HepG2 (cell line): ENCODE data around the gene CTU2. TPM values are rescaled to one million over a fixed set of nuclear protein-coding genes. Genes with fewer than 3 reads are reported as not detected.

Experiments
- ATAC-seq: fragments of 200-7000 bp; cut with Tn5 transposase; 3 replicates; pipeline ENCODE4 v1.9.1; 2020; ENCODE audit warnings: mild to moderate bottlenecking, moderate library complexity
- BruUV-seq: library from RNA; stranded (reverse); fragments of 400-500 nt; replicated peaks from 2 replicates; lab custom pipeline; 2021; lab: Mats Ljungman, UMichigan
- CTCF ChIA-PET: fragments of 300-600 bp; formaldehyde crosslinking; extraction: SDS; loops from one replicate; lab custom pipeline; 2021; ENCODE audit warnings: low total read pairs, inconsistent platforms, low intra/inter-chr PET ratio; lab: Yijun Ruan, JAX
- POLR2A ChIA-PET: fragments of 350-600 bp; sonication (Branson Sonifier 250); formaldehyde crosslinking; loops from one replicate; lab custom pipeline; 2020; ENCODE audit warnings: antibody characterized with exemption, inconsistent platforms; lab: Yijun Ruan, JAX
- DNase-seq: peaks from one replicate; pipeline ENCODE4 v3.0.0-alpha.2; 2015; ENCODE audit warnings: low spot score
- FAIRE-seq: peaks from 3 replicates; lab custom pipeline; 2011; peaks lifted over from hg19 to GRCh38; lab: Jason Lieb, UNC
- H2AFZ ChIP-seq: one replicate; pipeline ENCODE4 v1.6.1; 2011; ENCODE audit warnings: low read length, inconsistent platforms
- H3K27ac ChIP-seq: fragments of 300-600 bp; 3 replicates; pipeline ENCODE4 v1.8.0; 2011; ENCODE audit warnings: mixed run types, mild to moderate bottlenecking, mixed read lengths, low read length, inconsistent platforms; ENCODE audit not compliant: insufficient read depth; ENCODE audit errors: extremely low read length
- H3K27me3 ChIP-seq, 2 experiments: fragments of 200-600 bp in 1 of 2; 2 replicates in 1 of 2; 3 replicates in 1 of 2; pipeline versions ENCODE4 v1.6.0 to v1.8.0; 2011; ENCODE audit warnings: low read length in 2 of 2, mild to moderate bottlenecking in 2 of 2, moderate library complexity in 2 of 2, inconsistent platforms in 1 of 2; ENCODE audit not compliant: insufficient read depth in 2 of 2, control insufficient read depth in 1 of 2
- H3K36me3 ChIP-seq, 2 experiments: fragments of 200-600 bp in 1 of 2; replicated peaks in 1 of 2; 2 replicates in 1 of 2; 3 replicates in 1 of 2; pipeline versions ENCODE4 v1.5.1 to v1.8.0; 2011; ENCODE audit warnings: low read length in 2 of 2, inconsistent platforms in 1 of 2; ENCODE audit not compliant: insufficient read depth in 2 of 2, control insufficient read depth in 1 of 2
- H3K4me1 ChIP-seq: 2 replicates; pipeline ENCODE4 v1.5.1; 2012; ENCODE audit warnings: low read length, inconsistent platforms; ENCODE audit not compliant: insufficient read depth
- H3K4me2 ChIP-seq: 2 replicates; pipeline ENCODE4 v1.6.0; 2011; ENCODE audit warnings: low read depth, low read length, inconsistent platforms
- H3K4me3 ChIP-seq, 3 experiments: fragments of 200-600 bp in 1 of 3; sonication (generic), shearing (Covaris generic) in 1 of 3; replicated peaks in 1 of 3; 2 replicates each; pipeline ENCODE4 v1.5.1; 2011 to 2016; ENCODE audit warnings: low read length in 3 of 3, inconsistent platforms in 2 of 3, low read depth in 2 of 3, mild to moderate bottlenecking in 2 of 3, control low read depth in 1 of 3, mixed read lengths in 1 of 3; ENCODE audit not compliant: insufficient read depth in 1 of 3
- H3K79me2 ChIP-seq: one replicate; pipeline ENCODE4 v1.6.1; 2011; ENCODE audit warnings: low read length, inconsistent platforms; ENCODE audit not compliant: insufficient read depth
- H3K9ac ChIP-seq: 2 replicates; pipeline ENCODE4 v1.6.0; 2011; ENCODE audit warnings: mild to moderate bottlenecking, low read depth, low read length, inconsistent platforms; ENCODE audit not compliant: insufficient read depth
- H3K9me3 ChIP-seq: 2 replicates; pipeline ENCODE4 v1.5.1; 2012; ENCODE audit warnings: mild to moderate bottlenecking, low read length
- H4K20me1 ChIP-seq: 2 replicates; pipeline ENCODE4 v1.6.0; 2011; ENCODE audit warnings: inconsistent platforms, mild to moderate bottlenecking, low read length, moderate library complexity; ENCODE audit not compliant: insufficient read depth
- CC2D1A ChIP-seq: sonication (generic); formaldehyde crosslinking; IDR thresholded peaks from 2 replicates; pipeline ENCODE4 v1.8.1; 2023; ENCODE audit warnings: mild to moderate bottlenecking, missing genetic modification reagents
- FOSL1 ChIP-seq: sonication (generic); formaldehyde crosslinking; IDR thresholded peaks from 2 replicates; pipeline ENCODE4 v1.9.0; 2021; ENCODE audit warnings: missing genetic modification reagents, borderline replicate concordance
- GZF1 ChIP-seq: sonication (generic); formaldehyde crosslinking; IDR thresholded peaks from 2 replicates; pipeline ENCODE4 v1.5.1; 2020; ENCODE audit warnings: mild to moderate bottlenecking, missing genetic modification reagents
- HMG20B ChIP-seq: conservative IDR thresholded peaks from 2 replicates; pipeline ENCODE4 v1.6.1; 2016; ENCODE audit warnings: missing genetic modification reagents, missing compliant biosample characterization
- KLF13 ChIP-seq: sonication (generic); formaldehyde crosslinking; IDR thresholded peaks from 2 replicates; pipeline ENCODE4 v1.4.0; 2020; ENCODE audit warnings: mild to moderate bottlenecking, missing genetic modification reagents
- KLF9 ChIP-seq: IDR thresholded peaks from 2 replicates; pipeline ENCODE4 v1.6.1; 2016; ENCODE audit warnings: low read depth
- MYC ChIP-seq: sonication (generic); formaldehyde crosslinking; IDR thresholded peaks from 2 replicates; pipeline ENCODE4 v1.9.0; 2021; ENCODE audit warnings: missing genetic modification reagents, borderline replicate concordance
- NR2F6 ChIP-seq, 2 experiments: IDR thresholded peaks; 2 replicates each; pipeline ENCODE4 v1.6.1; 2016; ENCODE audit warnings: antibody characterized with exemption in 1 of 2, mild to moderate bottlenecking in 1 of 2
- PCBP1 ChIP-seq: fragments of 200-400 bp; formaldehyde crosslinking; IDR thresholded peaks from 2 replicates; pipeline ENCODE4 v1.6.1; 2017; ENCODE audit warnings: mild to moderate bottlenecking, low read depth, low read length, borderline replicate concordance
- PHF5A ChIP-seq: IDR thresholded peaks from one replicate; pipeline ENCODE4 v1.6.1; 2018; ENCODE audit warnings: low read depth, missing genetic modification reagents; ENCODE audit not compliant: unreplicated experiment
- RXRA ChIP-seq: sonication (generic); formaldehyde crosslinking; IDR thresholded peaks from 2 replicates; pipeline ENCODE4 v1.5.1; 2020; ENCODE audit warnings: missing genetic modification reagents
- TCF7L2 ChIP-seq: IDR thresholded peaks from 2 replicates; pipeline ENCODE4 v1.6.1; 2011; ENCODE audit warnings: mild to moderate bottlenecking, low read depth, low read length, moderate library complexity
- ZBTB21 ChIP-seq: sonication (generic); formaldehyde crosslinking; IDR thresholded peaks from 2 replicates; pipeline ENCODE4 v1.4.0; 2020; ENCODE audit warnings: missing genetic modification reagents
- ZFP37 ChIP-seq: sonication (generic); formaldehyde crosslinking; IDR thresholded peaks from 2 replicates; pipeline ENCODE4 v1.4.0; 2020; ENCODE audit warnings: missing genetic modification reagents, borderline replicate concordance
- ZFP62 ChIP-seq: sonication (generic); formaldehyde crosslinking; IDR thresholded peaks from 2 replicates; pipeline ENCODE4 v1.4.0; 2020; ENCODE audit warnings: missing genetic modification reagents
- ZFP82 ChIP-seq: sonication (generic); formaldehyde crosslinking; IDR thresholded peaks from 2 replicates; pipeline ENCODE4 v1.5.1; 2020; ENCODE audit warnings: mild to moderate bottlenecking, missing genetic modification reagents, borderline replicate concordance
- ZNF337 ChIP-seq: sonication (generic); formaldehyde crosslinking; IDR thresholded peaks from 2 replicates; pipeline ENCODE4 v1.5.1; 2020; ENCODE audit warnings: missing genetic modification reagents, low read depth, mild to moderate bottlenecking, borderline replicate concordance
- ZNF414 ChIP-seq: sonication (generic); formaldehyde crosslinking; IDR thresholded peaks from 2 replicates; pipeline ENCODE4 v1.5.0; 2020; ENCODE audit warnings: missing genetic modification reagents
- ZNF607 ChIP-seq: sonication (generic); formaldehyde crosslinking; IDR thresholded peaks from 2 replicates; pipeline ENCODE4 v1.5.1; 2020; ENCODE audit warnings: missing genetic modification reagents, mild to moderate bottlenecking, borderline replicate concordance
- WGBS: methylation state at CpG from one replicate; pipeline ENCODE4 v1.1.6; 2017; ENCODE audit warnings: low lambda C conversion rate; 5-methylcytosine and 5-hydroxymethylcytosine counted together
- in situ Hi-C: cut with HindIII; loops from 2 replicates; pipeline ENCODE4 v1.10.0; 2017; ENCODE audit warnings: low pct_unique_long_range_greater_than_20kb; ENCODE audit not compliant: extremely low pct_ligation_motif_present
- intact Hi-C: fragments of 100-400 bp; cut with micrococcal nuclease; formaldehyde crosslinking; loops from one replicate; pipeline ENCODE4 v1.10.0; 2022; ENCODE audit not compliant: unreplicated experiment
- polyA plus RNA-seq, 8 experiments: library from polyadenylated mRNA; depleted of rRNA in 3 of 8; stranded (reverse) in 7 of 8; unstranded in 1 of 8; fragments of >200 nt; fragmentation: Illumina TruSeq in 4 of 8; extraction: Trizol in 4 of 8; gene quantifications; 2 replicates each; pipeline versions ENCODE4 v1.2.1 to v1.2.3, GENCODE V29; 2011 to 2016; ENCODE audit warnings: low read depth in 4 of 8, missing spikeins in 1 of 8, mixed read lengths in 1 of 8; ENCODE audit not compliant: insufficient read depth in 1 of 8
- total RNA-seq, 5 experiments: library from RNA; depleted of rRNA; stranded (reverse); fragments of >200 nt; fragmentation: Illumina TruSeq; extraction: Trizol; gene quantifications; 2 replicates each; pipeline ENCODE4 v1.2.3, GENCODE V29; 2016; ENCODE audit warnings: low read depth in 1 of 5
- TF ChIP-seq, protein P1 (sequence below), 2 experiments: sonication (generic) in 1 of 2; formaldehyde crosslinking in 1 of 2; IDR thresholded peaks; 2 replicates each; pipeline versions ENCODE4 v1.6.1 to v1.9.0; 2014 to 2022; ENCODE audit warnings: antibody characterized with exemption in 1 of 2, borderline replicate concordance in 1 of 2, inconsistent platforms in 1 of 2, low read depth in 1 of 2, missing genetic modification reagents in 1 of 2

The CTU2 gene
- total and polyA plus RNA-seq, 2 of the 13 experiments (the other 11 are each of a cell fraction or from before 2014, with no cell fraction given), result 13.3 to 21.9 TPM

- ATAC-seq (peak; percentile 3), DNase-seq (no peak), FAIRE-seq (no peak)
- no peaks in the 10 kb centered on the region for H3K36me3 ChIP-seq
- H3K9me3 ChIP-seq, result no peaks in the 10 kb centered on the region
- H3K9ac ChIP-seq, result peak overlapping the region; percentile 8; the same call in 1 of the 2 replicates
- peak overlapping the region; percentile 52 to 76 (median 69) for H3K4me3 ChIP-seq
- WGBS, result under 1% methylated on average over 17 of the region's 25 CpGs
- CTCF ChIA-PET, result no interaction called here
- peaks cover 19 to 79% of the 10 kb centered on the region in 2 experiments for H3K27me3 ChIP-seq
- in situ Hi-C loops (no loop called here), intact Hi-C loops (no loop called here)
- BruUV-seq, result no TSS peak
- peak overlapping the region; percentile 91 for H3K4me2 ChIP-seq
- no peak overlapping the region for H3K27ac ChIP-seq
- POLR2A ChIA-PET, result interaction anchor here (2.6 kb wide), 1 partner anchor 14 kb away, joined by 11 read pairs; no protein-coding TSS in a partner anchor
- peaks cover 54% of the 10 kb centered on the region for H3K4me1 ChIP-seq
- no peaks in the 10 kb centered on the region for H3K79me2 ChIP-seq
- peaks cover 3% of the 10 kb centered on the region; the same call in 1 of the 2 replicates for H4K20me1 ChIP-seq
- no peak overlapping the region for H2AFZ ChIP-seq
- TF ChIP-seq, protein P1, sequence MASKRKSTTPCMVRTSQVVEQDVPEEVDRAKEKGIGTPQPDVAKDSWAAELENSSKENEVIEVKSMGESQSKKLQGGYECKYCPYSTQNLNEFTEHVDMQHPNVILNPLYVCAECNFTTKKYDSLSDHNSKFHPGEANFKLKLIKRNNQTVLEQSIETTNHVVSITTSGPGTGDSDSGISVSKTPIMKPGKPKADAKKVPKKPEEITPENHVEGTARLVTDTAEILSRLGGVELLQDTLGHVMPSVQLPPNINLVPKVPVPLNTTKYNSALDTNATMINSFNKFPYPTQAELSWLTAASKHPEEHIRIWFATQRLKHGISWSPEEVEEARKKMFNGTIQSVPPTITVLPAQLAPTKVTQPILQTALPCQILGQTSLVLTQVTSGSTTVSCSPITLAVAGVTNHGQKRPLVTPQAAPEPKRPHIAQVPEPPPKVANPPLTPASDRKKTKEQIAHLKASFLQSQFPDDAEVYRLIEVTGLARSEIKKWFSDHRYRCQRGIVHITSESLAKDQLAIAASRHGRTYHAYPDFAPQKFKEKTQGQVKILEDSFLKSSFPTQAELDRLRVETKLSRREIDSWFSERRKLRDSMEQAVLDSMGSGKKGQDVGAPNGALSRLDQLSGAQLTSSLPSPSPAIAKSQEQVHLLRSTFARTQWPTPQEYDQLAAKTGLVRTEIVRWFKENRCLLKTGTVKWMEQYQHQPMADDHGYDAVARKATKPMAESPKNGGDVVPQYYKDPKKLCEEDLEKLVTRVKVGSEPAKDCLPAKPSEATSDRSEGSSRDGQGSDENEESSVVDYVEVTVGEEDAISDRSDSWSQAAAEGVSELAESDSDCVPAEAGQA (IDR thresholded peaks at IDR 0.05; ENCODE audit: low read depth), result no peak
- TF ChIP-seq, protein P1 (CRISPR knock-in tag; IDR thresholded peaks at IDR 0.05; ENCODE audit: borderline replicate concordance), result no peak
- no peak for TF ChIP-seq PHF5A (CRISPR knock-in tag)
- TF ChIP-seq KLF13 (CRISPR knock-in tag), result no peak
- no peak for TF ChIP-seq ZNF337 (CRISPR knock-in tag)
- TF ChIP-seq ZNF607 (CRISPR knock-in tag), result no peak
- no peak for TF ChIP-seq FOSL1 (CRISPR knock-in tag)
- TF ChIP-seq MYC (CRISPR knock-in tag), result no peak
- no peak for TF ChIP-seq CC2D1A
- TF ChIP-seq GZF1 (CRISPR knock-in tag), result no peak
- peak; percentile 70; the same call in 1 of the 2 replicates for TF ChIP-seq ZNF414 (CRISPR knock-in tag)
- 0 out of 2 replicates have a peak, but pooled peaks have one; percentile 68 for TF ChIP-seq ZFP82
- no peak for TF ChIP-seq NR2F6 (IDR thresholded peaks at IDR 0.05)
- TF ChIP-seq NR2F6 (CRISPR knock-in tag; IDR thresholded peaks at IDR 0.05), result no peak
- no peak for TF ChIP-seq ZFP37
- 0 out of 2 replicates have a peak, but pooled peaks have one; percentile 40 for TF ChIP-seq PCBP1
- TF ChIP-seq ZBTB21 (CRISPR knock-in tag), result no peak
- TF ChIP-seq KLF9 (CRISPR knock-in tag), result 0 out of 2 replicates have a peak, but pooled peaks have one; percentile 23
- TF ChIP-seq HMG20B (CRISPR knock-in tag), result no peak
- TF ChIP-seq ZFP62 (CRISPR knock-in tag), result no peak
- TF ChIP-seq TCF7L2, result no peak
- 0 out of 2 replicates have a peak, but pooled peaks have one; percentile 2 for TF ChIP-seq RXRA
Measured at GRCh38 chr16:88686062-88686438, 20.3 kb upstream of the CTU2 start.
